Urinary bladder (tissue), 4 donors: ENCODE results near the gene DOCK8. TPM values are rescaled to one million over a fixed set of nuclear protein-coding genes. Genes with fewer than 3 reads are reported as not detected.

Experiments used
- DNase-seq: peaks from one replicate; pipeline ENCODE4 v3.0.0-alpha.2; 2015; ENCODE audit errors: extremely low spot score
- H3K27ac ChIP-seq: one replicate; pipeline ENCODE4 v1.5.1; 2013; ENCODE audit warnings: low read depth, mild to moderate bottlenecking, moderate library complexity
- H3K36me3 ChIP-seq: one replicate; pipeline ENCODE4 v1.6.1; 2013; ENCODE audit warnings: mild to moderate bottlenecking, moderate library complexity; ENCODE audit not compliant: insufficient read depth
- H3K4me1 ChIP-seq: one replicate; pipeline ENCODE4 v1.6.1; 2013; ENCODE audit warnings: mild to moderate bottlenecking, moderate library complexity; ENCODE audit not compliant: insufficient read depth
- H3K4me3 ChIP-seq: one replicate; pipeline ENCODE4 v1.5.1; 2013; ENCODE audit warnings: low read depth, low read length
- WGBS: extraction: QIAGEN DNeasy Blood & Tissue Kit; methylation state at CpG from one replicate; pipeline ENCODE4 v1.1.7; 2013; 5-methylcytosine and 5-hydroxymethylcytosine counted together
- polyA plus RNA-seq: library from polyadenylated mRNA; stranded (reverse); fragments of 200-250 nt; gene quantifications from one replicate; pipeline ENCODE4 v1.2.3, GENCODE V29; 2013
- total RNA-seq: library from RNA; depleted of rRNA; stranded (reverse); fragments of >200 nt; gene quantifications from one replicate; pipeline ENCODE4 v1.2.3, GENCODE V29; 2014
- donor health status: healthy with polysubstance abuse.
- donor health status: healthy.

The DOCK8 gene
- total and polyA plus RNA-seq, 2 donors = 5.2 to 12.5 TPM

DNA sequence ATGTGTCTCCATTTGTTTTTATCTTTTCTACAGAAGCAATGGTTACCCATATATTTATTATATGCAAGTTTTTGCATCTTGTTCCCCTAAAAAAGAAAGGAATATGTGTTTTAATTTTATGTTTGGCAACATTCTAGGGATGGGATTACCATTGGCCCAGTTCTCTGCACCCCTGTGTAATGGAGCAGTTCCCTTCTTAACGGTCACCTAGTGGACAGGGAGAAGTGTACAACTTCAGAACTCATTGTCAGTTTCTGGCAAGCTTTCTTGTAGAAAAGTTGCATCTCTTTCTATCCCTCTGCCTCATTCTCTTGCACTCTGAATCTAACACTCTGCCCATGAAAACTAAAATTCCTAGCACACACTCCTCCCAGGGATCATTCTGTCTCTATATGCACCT, 78.2 kb downstream of the DOCK8 start:
- no peak overlapping the region for H3K4me3 ChIP-seq
- 62% methylated on average over 1 of the region's 1 CpG for WGBS
- DNase-seq = no peak
- H3K36me3 ChIP-seq = no peaks in the 10 kb centered on the region
- H3K4me1 ChIP-seq = no peaks in the 10 kb centered on the region
- H3K27ac ChIP-seq = no peak overlapping the region

DNA sequence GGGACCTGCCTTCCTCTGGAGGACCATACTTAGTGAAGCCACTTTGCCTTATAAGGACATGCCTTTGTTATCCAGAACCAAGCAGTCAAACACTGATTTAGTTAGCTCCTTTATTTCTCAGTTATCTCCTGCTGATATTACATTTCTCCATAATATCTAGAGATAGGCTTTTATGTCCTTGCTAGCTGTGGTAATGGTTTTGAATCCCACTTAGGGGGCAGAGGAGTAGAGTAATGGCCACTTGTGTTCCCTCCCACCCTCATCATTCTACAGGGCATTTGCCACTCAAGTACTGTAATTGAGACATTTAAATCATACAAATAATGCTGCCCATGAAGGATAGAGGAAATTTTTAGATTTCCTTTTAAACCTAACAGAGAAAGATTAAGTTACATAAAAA, 80.9 kb downstream of the DOCK8 start:
- H3K4me3 ChIP-seq = no peak overlapping the region
- no peak for DNase-seq

DNA sequence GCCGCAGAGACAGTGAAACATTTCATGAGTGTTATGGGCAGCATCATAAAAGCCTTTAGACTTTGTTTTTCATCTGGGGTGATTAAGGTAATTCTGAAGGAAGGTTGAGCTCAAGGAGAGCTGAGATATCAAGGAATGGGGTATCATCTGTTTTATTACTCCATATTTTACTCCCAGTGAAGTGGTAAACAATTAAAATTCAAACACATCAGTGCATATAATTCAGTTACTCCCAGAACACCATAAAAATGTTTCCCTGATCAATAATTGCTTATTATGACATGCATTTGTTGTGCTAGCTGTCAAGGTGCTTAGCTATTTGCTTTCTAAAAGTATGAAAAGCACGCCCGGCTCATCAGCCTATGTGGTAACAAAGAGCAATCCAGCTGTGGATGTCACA, 81.7 kb downstream of the DOCK8 start:
- 85% methylated on average over 3 of the region's 3 CpGs for WGBS
- Histone ChIP-seq H3K4me3 (no peak overlapping the region), H3K4me1 (no peaks in the 10 kb centered on the region), H3K36me3 (no peaks in the 10 kb centered on the region), H3K27ac (no peak overlapping the region)
- no peak for DNase-seq

More for the DNA sequence above, 80.9 kb downstream of the DOCK8 start:
- no peaks in the 10 kb centered on the region for H3K36me3 ChIP-seq
- H3K4me1 ChIP-seq = no peaks in the 10 kb centered on the region
- no peak overlapping the region for H3K27ac ChIP-seq

DNA sequence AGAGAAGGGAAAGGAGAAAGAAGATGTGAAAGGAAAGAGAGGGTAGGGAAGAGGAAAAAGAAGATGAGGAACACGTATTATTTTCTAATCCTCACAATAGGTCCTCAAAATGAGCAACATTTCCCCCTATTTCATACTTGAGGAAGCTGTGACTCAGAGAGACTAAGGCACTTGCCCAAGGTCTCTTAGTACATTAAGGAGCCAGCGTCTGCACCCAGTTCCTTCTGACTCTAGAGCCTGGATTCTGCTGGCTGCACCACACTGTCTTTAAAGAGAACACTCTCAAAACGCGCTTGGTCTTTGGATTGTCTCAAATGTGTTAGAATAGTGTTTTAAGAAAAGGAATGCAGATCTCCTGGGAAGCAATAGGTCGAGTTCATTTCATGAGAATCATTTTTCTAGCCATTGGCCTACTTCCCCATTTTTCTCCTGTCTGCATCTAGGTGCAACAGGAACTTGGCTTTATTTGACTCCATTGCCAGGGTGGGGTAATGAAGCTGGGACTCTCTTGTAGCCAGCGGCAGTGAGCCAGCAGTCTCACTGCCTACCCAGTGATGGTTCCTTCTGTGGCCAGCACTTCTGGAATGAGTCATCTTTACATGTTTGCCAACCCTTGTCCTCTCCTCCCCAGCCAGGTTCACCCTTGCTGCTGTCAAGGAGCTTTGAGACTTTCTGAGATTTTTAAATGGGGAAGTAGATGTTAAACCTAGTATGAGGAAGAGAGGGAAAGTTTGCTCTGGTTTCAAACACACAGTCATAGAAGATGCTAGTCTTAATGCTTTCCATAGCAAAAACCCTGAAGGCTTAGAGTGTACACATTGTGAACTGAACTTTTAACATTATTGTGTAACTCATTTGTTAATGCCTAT, 82.7 kb downstream of the DOCK8 start:
- Histone ChIP-seq H3K4me1 (no peaks in the 10 kb centered on the region), H3K36me3 (no peaks in the 10 kb centered on the region), H3K4me3 (no peak overlapping the region), H3K27ac (no peak overlapping the region)
- no peak for DNase-seq
- WGBS = 44% methylated on average over 6 of the region's 6 CpGs

DNA sequence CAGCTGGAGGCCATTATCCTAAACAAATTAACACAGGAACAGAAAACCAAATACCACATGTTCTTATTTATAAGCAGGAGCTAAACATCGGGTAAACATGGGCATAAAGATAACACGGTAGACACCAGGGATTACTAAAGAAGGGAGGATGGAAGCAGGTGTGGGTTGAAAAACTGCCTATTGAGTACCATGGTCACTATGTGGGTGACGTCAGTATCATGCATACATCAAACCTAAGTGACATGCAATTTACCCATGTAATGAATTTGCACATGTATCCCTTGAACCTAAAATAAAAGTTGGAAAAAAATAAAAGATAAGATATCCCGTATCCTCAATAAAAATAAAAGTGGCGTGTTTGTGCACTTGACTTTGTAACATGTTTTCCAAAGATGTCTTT, 88.8 kb downstream of the DOCK8 start:
- WGBS = 70% methylated on average over 5 of the region's 5 CpGs
- Histone ChIP-seq H3K27ac (no peak overlapping the region), H3K36me3 (no peaks in the 10 kb centered on the region), H3K4me1 (no peaks in the 10 kb centered on the region), H3K4me3 (no peak overlapping the region)
- DNase-seq = no peak

DNA sequence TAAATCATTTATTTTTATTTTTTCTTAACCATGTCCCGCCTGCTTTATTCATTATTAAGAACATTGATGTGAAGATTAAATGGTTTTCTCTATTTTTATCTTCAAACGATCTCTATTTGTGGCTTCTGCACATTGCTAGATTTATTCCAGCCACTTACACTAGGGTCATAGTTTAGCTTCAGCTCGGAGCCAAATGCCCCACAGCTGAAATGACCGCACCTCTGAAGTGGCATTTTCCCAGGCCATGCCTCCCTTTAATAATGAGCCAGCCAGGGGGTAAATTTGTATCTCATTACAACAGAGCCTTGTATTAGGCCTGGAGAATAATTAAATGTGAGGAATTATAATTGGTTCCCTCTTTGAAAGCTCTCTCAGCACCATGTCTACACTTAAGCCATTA, 89.4 kb downstream of the DOCK8 start:
- no peak overlapping the region for H3K27ac ChIP-seq
- no peaks in the 10 kb centered on the region for H3K4me1 ChIP-seq
- DNase-seq = no peak
- H3K4me3 ChIP-seq = no peak overlapping the region
- whole genome bisulfite sequencing = 78% methylated on average over 4 of the region's 4 CpGs
- no peaks in the 10 kb centered on the region for H3K36me3 ChIP-seq

DNA sequence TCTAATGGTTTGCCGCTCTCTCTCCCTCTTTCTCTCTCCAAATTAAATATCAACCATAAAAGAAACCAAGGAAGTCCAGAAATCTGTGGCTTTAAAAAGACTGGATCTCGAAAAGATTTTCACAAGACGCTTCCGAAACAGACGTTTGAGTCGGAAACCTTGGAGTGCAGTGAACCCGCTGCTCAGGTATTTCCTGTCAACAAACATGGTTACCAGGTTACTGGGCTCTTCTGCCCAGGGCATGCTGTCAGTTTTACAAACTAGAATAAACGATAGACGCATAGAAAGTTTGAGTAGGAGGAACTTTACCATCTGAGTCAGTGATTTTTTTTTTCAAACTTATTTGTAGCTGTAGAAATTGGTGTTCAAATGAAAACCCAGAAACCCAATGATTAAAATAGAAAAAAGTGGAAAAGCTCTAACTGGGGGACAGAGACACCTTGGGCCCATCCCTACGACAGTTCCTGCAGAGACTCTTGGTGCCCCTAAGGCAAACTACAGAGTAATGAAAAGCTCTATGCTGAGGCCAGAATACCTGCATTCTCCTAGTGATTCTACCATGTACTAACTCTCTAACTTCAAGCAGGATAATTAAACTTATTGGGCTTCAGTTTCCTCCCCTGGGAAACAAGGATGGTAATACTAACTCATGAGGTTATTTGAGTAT, 90.0 kb downstream of the DOCK8 start:
- peak; percentile 13 for DNase-seq
- no peak overlapping the region for H3K4me3 ChIP-seq
- H3K4me1 ChIP-seq = no peaks in the 10 kb centered on the region
- 55% methylated on average over 10 of the region's 10 CpGs for WGBS
- H3K36me3 ChIP-seq = no peaks in the 10 kb centered on the region
- H3K27ac ChIP-seq = no peak overlapping the region

DNA sequence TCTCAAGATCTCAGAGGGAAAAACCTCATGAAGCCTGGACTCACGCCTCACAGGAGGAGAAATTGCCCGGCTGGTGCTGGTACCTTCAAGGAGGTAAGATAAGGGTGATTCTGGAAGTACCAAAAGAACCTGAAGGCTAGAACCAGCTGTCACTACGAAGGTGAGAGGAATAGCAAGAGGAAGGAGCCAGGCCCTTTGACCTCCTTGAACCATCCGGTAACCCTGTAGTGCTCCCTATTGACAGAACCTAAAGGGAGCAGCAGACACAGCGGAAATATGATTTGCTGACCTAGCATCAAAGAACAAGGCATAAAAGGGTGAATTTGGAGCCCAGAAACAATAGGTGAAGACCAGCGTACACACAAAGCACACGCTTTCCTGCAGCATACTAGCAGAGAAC, 92.2 kb downstream of the DOCK8 start:
- H3K4me1 ChIP-seq = no peaks in the 10 kb centered on the region
- no peaks in the 10 kb centered on the region for H3K36me3 ChIP-seq
- DNase-seq = no peak
- no peak overlapping the region for H3K4me3 ChIP-seq
- H3K27ac ChIP-seq = no peak overlapping the region
- WGBS = 80% methylated on average over 7 of the region's 7 CpGs

DNA sequence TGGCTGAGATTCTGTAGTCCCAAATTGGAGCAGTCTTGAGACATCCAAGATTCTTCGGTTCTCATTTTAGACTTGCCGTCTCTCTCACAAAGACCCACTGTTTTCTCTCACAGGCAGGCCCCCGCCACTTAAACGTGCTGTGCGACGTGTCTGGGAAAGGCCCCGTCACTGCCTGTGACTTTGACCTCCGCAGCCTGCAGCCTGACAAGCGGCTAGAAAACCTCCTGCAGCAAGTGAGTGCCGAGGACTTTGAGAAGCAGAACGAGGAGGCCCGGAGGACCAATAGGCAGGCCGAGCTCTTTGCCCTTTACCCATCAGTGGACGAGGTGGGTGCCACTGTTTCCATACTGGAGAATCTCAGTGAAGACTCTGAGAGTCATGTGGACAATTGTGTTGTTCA, 97.2 kb downstream of the DOCK8 start:
- Histone ChIP-seq H3K4me3 (no peak overlapping the region), H3K27ac (no peak overlapping the region), H3K36me3 (no peaks in the 10 kb centered on the region), H3K4me1 (no peaks in the 10 kb centered on the region)
- WGBS = 66% methylated on average over 14 of the region's 14 CpGs
- no peak for DNase-seq

DNA sequence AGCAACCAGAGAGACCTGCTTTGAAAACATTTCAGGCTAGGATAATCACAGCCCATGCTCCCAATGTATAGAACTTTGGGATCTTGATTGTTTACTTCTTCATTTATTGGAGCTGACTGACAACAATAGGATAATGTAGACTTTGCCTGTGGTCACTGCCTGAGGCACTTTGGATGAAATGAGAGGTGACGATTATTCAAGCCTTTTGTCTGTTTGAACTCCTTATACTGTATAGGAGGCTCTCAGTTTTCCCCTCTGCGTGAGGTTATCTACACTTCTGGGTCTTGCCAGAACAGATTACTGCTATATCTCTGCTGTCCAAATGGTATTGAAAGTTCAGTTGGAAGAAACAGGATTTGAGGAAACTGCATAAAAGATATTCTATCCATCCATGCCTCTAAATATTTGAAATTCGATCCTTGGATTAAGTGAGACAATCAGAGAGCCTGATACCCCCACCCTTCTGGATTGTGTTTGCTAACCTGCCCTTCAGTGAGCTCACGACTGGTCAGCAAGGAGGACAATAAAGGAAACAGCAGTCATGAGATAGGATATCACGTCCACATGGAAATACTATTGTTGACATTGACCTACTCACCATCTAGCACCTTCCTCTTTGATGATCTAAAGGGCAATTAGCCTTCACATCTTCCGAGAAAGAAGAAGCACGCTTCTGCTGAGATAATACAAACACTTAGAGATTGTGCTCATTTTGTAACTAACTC, 98.1 kb downstream of the DOCK8 start:
- no peak overlapping the region for H3K27ac ChIP-seq
- H3K36me3 ChIP-seq = no peaks in the 10 kb centered on the region
- H3K4me3 ChIP-seq = no peak overlapping the region
- DNase-seq = no peak
- H3K4me1 ChIP-seq = no peaks in the 10 kb centered on the region
- 50% methylated on average over 7 of the region's 7 CpGs for WGBS

DNA sequence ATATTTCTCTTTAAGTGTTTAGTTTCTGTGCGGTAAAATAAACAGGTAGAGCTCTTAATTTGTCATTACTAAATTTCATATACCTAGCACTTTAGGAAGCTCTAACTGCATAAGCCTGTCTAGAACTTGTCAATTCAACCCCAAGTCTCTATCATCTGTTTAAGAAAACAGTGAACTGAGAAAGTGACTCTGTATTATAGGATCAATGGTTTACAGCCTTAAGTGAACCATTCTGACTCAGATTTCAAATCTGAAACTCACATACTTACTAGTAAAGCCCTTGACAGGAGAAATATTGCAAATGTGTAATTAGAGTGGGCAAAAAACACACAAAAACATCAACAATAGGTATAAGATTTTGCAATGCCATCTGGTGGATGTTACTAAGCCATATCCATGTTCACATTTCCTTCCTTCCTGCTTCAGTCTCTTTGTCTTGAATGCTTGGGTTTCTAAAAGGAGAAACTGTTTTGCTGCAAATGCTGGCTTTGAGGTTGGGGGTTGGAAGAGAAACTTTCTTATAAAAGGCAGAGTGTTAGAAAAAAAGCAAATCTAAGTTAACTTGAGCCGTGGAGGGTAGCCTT, 101.8 kb downstream of the DOCK8 start:
- DNase-seq = no peak
- H3K4me1 ChIP-seq = no peaks in the 10 kb centered on the region
- no peak overlapping the region for H3K4me3 ChIP-seq
- H3K36me3 ChIP-seq = no peaks in the 10 kb centered on the region
- H3K27ac ChIP-seq = no peak overlapping the region
- WGBS = 58% methylated on average over 2 of the region's 2 CpGs

DNA sequence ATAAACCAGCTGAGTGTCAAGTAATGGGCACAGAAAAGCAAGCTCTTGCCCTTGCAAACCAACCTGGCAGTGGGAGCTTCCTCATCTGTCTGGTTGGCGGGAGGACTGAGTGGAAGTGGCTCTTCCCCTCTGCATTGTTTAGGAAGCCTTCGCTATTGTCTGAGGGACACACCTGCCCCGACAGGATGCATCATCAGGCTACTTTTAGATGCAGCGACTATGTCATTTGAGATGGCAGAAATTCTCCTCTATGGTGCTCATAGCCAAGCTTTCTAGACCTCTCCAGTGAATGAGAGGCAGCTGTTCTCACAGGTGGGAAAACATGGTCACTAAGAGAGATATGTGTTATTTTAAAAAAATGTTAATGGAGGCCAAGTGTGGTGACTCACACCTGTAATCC, 104.0 kb downstream of the DOCK8 start:
- Histone ChIP-seq H3K4me3 (no peak overlapping the region), H3K36me3 (no peaks in the 10 kb centered on the region), H3K4me1 (no peaks in the 10 kb centered on the region), H3K27ac (no peak overlapping the region)
- no peak for DNase-seq
- WGBS = 92% methylated on average over 4 of the region's 4 CpGs

DNA sequence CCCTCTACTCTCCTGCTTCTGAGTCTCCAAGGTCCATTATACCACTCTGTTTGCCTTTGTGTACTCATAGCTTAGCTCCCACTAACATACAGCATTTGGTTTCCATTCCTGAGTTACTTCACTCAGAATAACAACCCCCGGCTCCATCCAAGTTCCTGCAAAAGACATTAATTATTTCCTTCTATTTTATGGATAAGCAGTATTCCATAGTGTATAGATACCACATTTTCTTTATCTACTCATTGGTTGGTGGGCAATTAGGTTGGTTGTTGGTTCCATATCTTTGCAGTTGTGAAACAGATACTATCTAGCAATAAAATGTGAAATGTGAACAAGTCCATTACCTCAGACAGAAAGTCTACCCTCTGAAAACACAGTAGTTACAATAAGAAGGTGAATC, 110.3 kb downstream of the DOCK8 start:
- no peak overlapping the region for H3K27ac ChIP-seq
- 80% methylated on average over 1 of the region's 1 CpG for WGBS
- H3K4me3 ChIP-seq = no peak overlapping the region
- H3K4me1 ChIP-seq = no peaks in the 10 kb centered on the region
- no peaks in the 10 kb centered on the region for H3K36me3 ChIP-seq
- DNase-seq = no peak
